K562 (cell line): ENCODE data around the gene RNF31. TPM values are rescaled to one million over a fixed set of nuclear protein-coding genes. Genes with fewer than 3 reads are reported as not detected.

Experiments used
- ATAC-seq: fragments of 200-7000 bp; cut with Tn5 transposase; 3 replicates; pipeline ENCODE4 v1.9.1; 2020; ENCODE audit warnings: moderate library complexity
- BruUV-seq: library from RNA; stranded (reverse); fragments of 400-500 nt; replicated peaks from 2 replicates; lab custom pipeline; 2021; lab: Mats Ljungman, UMichigan
- CTCF ChIA-PET: fragments of 300-600 bp; formaldehyde crosslinking; extraction: SDS; loops from one replicate; lab custom pipeline; 2021; ENCODE audit warnings: low intra/inter-chr PET ratio; lab: Yijun Ruan, JAX
- POLR2A ChIA-PET: fragments of 300-600, 350-650 bp; sonication (Branson Sonifier 250); formaldehyde crosslinking; extraction: SDS; loops from one replicate; lab custom pipeline; 2021; ENCODE audit warnings: antibody characterized with exemption, inconsistent platforms; lab: Yijun Ruan, JAX
- DNase-seq, 4 experiments: peaks; one replicate each; pipeline versions ENCODE4 v3.0.0 to v3.0.0-alpha.2; 2011 to 2018; ENCODE audit warnings: low spot score in 3 of 4, mixed read lengths in 3 of 4; ENCODE audit errors: extremely low read depth in 1 of 4
- FAIRE-seq: peaks from 2 replicates; lab custom pipeline; 2011; peaks lifted over from hg19 to GRCh38; lab: Jason Lieb, UNC
- H2AFZ ChIP-seq: 2 replicates; pipeline ENCODE4 v1.6.0; 2011; ENCODE audit warnings: low read depth, low read length, control low read depth, inconsistent platforms
- H3K27ac ChIP-seq: fragments of 200-600 bp; 3 replicates; pipeline ENCODE4 v1.8.0; 2011; ENCODE audit warnings: low read depth, mild to moderate bottlenecking, control low read depth, inconsistent platforms, low read length, moderate library complexity, mixed read lengths; ENCODE audit errors: extremely low read depth
- H3K27me3 ChIP-seq, 2 experiments: fragments of 300-600 bp in 1 of 2; 2 replicates in 1 of 2; 3 replicates in 1 of 2; pipeline versions ENCODE4 v1.6.0 to v1.8.0; 2011; ENCODE audit warnings: inconsistent platforms in 2 of 2, low read length in 2 of 2, mild to moderate bottlenecking in 1 of 2, mixed read lengths in 1 of 2, moderate library complexity in 1 of 2; ENCODE audit not compliant: control insufficient read depth in 2 of 2, insufficient read depth in 2 of 2
- H3K36me3 ChIP-seq: fragments of 300-600 bp; 3 replicates; pipeline ENCODE4 v1.8.0; 2011; ENCODE audit warnings: mild to moderate bottlenecking, low read length, inconsistent platforms; ENCODE audit not compliant: control insufficient read depth, insufficient read depth
- H3K4me1 ChIP-seq, 2 experiments: fragments of 200-600 bp in 1 of 2; replicated peaks in 1 of 2; 2 replicates in 1 of 2; 3 replicates in 1 of 2; pipeline versions ENCODE4 v1.5.1 to v1.8.0; 2011; ENCODE audit warnings: inconsistent platforms in 2 of 2, low read length in 2 of 2, mild to moderate bottlenecking in 1 of 2, mixed read lengths in 1 of 2, moderate library complexity in 1 of 2; ENCODE audit not compliant: control insufficient read depth in 2 of 2, insufficient read depth in 2 of 2
- H3K4me2 ChIP-seq: 2 replicates; pipeline ENCODE4 v1.6.1; 2011; ENCODE audit warnings: low read length, control low read depth, inconsistent platforms, mixed read lengths; ENCODE audit not compliant: insufficient read depth
- H3K4me3 ChIP-seq: fragments of 200-600 bp; sonication (generic), shearing (Covaris generic); 2 replicates; pipeline ENCODE4 v1.5.1; 2016; ENCODE audit warnings: control low read depth, inconsistent platforms
- H3K79me2 ChIP-seq: fragments of 200-600 bp; 3 replicates; pipeline ENCODE4 v1.8.0; 2011; ENCODE audit warnings: low read length, inconsistent platforms; ENCODE audit not compliant: control insufficient read depth, insufficient read depth
- H3K9ac ChIP-seq, 2 experiments: 2 replicates each; pipeline versions ENCODE4 v1.6.0 to v1.6.1; 2011; ENCODE audit warnings: low read depth in 2 of 2, low read length in 2 of 2, control low read depth in 1 of 2, inconsistent platforms in 1 of 2, mild to moderate bottlenecking in 1 of 2, mixed read lengths in 1 of 2; ENCODE audit not compliant: insufficient read depth in 1 of 2
- H3K9me1 ChIP-seq: one replicate; pipeline ENCODE4 v1.6.0; 2011; ENCODE audit warnings: inconsistent platforms, mild to moderate bottlenecking, low read length, moderate library complexity; ENCODE audit not compliant: control insufficient read depth, insufficient read depth
- H3K9me3 ChIP-seq: replicated peaks from 2 replicates; pipeline ENCODE4 v1.5.1; 2011; ENCODE audit warnings: low read depth, low read length, inconsistent platforms; ENCODE audit not compliant: control insufficient read depth, insufficient read depth
- H4K20me1 ChIP-seq: replicated peaks from 2 replicates; pipeline ENCODE4 v1.6.1; 2011; ENCODE audit warnings: low read length, inconsistent platforms, mixed read lengths; ENCODE audit not compliant: control insufficient read depth, insufficient read depth
- CEBPG ChIP-seq, 3 experiments: fragments of 200-800 bp in 1 of 3; sonication (Bioruptor generic) in 1 of 3; sonication (generic) in 1 of 3; formaldehyde crosslinking in 1 of 3; IDR thresholded peaks in 2 of 3; conservative IDR thresholded peaks in 1 of 3; 2 replicates each; pipeline versions ENCODE4 v1.6.1 to v1.8.0; 2016 to 2022; ENCODE audit warnings: missing compliant biosample characterization in 2 of 3, missing genetic modification characterization in 2 of 3, mild to moderate bottlenecking in 1 of 3, missing genetic modification reagents in 1 of 3
- ELF1 ChIP-seq: fragments of 200-800 bp; sonication (Bioruptor generic); IDR thresholded peaks from 2 replicates; pipeline ENCODE4 v1.6.1; 2016; ENCODE audit warnings: missing genetic modification characterization, missing compliant biosample characterization
- HCFC1 ChIP-seq: IDR thresholded peaks from 2 replicates; pipeline ENCODE4 v1.6.1; 2012; ENCODE audit warnings: low read depth, low read length, improper control_type of control experiment
- HEY1 ChIP-seq: fragments of 250-450 bp; sonication (Bioruptor Pico); IDR thresholded peaks from 2 replicates; pipeline ENCODE4 v1.5.0; 2020; ENCODE audit warnings: mild to moderate bottlenecking, moderate library complexity, borderline replicate concordance
- HMG20B ChIP-seq: fragments of 250-450 bp; sonication (Bioruptor Pico); IDR thresholded peaks from 2 replicates; pipeline ENCODE4 v1.5.0; 2021; ENCODE audit warnings: mild to moderate bottlenecking
- HMGN3 ChIP-seq: IDR thresholded peaks from 2 replicates; pipeline ENCODE4 v1.6.1; 2011; ENCODE audit warnings: borderline replicate concordance, low read depth, mild to moderate bottlenecking, mixed read lengths, low read length; ENCODE audit not compliant: insufficient read length; ENCODE audit errors: extremely low read depth
- MEF2D ChIP-seq: conservative IDR thresholded peaks from 2 replicates; pipeline ENCODE4 v1.6.1; 2016; ENCODE audit warnings: low read depth, missing genetic modification characterization, missing compliant biosample characterization
- PPARD ChIP-seq: fragments of 250-450 bp; sonication (Bioruptor Pico); IDR thresholded peaks from 2 replicates; pipeline ENCODE4 v1.8.0; 2022; ENCODE audit warnings: inconsistent platforms, mild to moderate bottlenecking, moderate library complexity
- SOX6 ChIP-seq: fragments of 450-650 bp; IDR thresholded peaks from 2 replicates; pipeline ENCODE4 v1.6.1; 2014; ENCODE audit warnings: mild to moderate bottlenecking
- ZNF764 ChIP-seq: fragments of 250-450 bp; sonication (Bioruptor Pico); IDR thresholded peaks from 2 replicates; pipeline ENCODE4 v1.4.0; 2020; ENCODE audit warnings: low read depth, mild to moderate bottlenecking, moderate library complexity
- WGBS: fragments of 100-300 bp; shearing (Covaris generic); methylation state at CpG from one replicate; pipeline ENCODE4 v1.1.6; 2016; ENCODE audit warnings: low coverage, mixed read lengths; ENCODE audit not compliant: insufficient coverage; ENCODE audit errors: missing lambda C conversion rate; 5-methylcytosine and 5-hydroxymethylcytosine counted together
- in situ Hi-C: fragments of 300-500 bp; cut with MboI; formaldehyde crosslinking; loops from 4 replicates; pipeline ENCODE4 v1.15.0; 2018; ENCODE audit warnings: inconsistent platforms, mixed read lengths
- intact Hi-C: fragments of 100-400 bp; cut with micrococcal nuclease; formaldehyde crosslinking; loops from 2 replicates; pipeline ENCODE4 v1.14.2; 2022
- polyA plus RNA-seq, 8 experiments: library from polyadenylated mRNA; depleted of rRNA in 4 of 8; stranded (reverse) in 5 of 8; unstranded in 3 of 8; fragments of >200 nt; fragmentation: Nextera tagmentation in 2 of 8; fragmentation: Illumina TruSeq in 1 of 8; extraction: Ambion mirVana in 2 of 8; extraction: Trizol in 1 of 8; gene quantifications; 2 replicates each; pipeline versions ENCODE4 v1.2.1 to v1.2.3, GENCODE V29; 2011 to 2014; ENCODE audit warnings: inconsistent platforms in 1 of 8, missing spikeins in 1 of 8
- total RNA-seq, 7 experiments: library from RNA; depleted of rRNA in 6 of 7; stranded (reverse); fragments of >200 nt in 6 of 7; fragmentation: Illumina TruSeq in 2 of 7; extraction: Trizol in 2 of 7; gene quantifications; 2 replicates each; pipeline versions ENCODE4 v1.2.1 to v1.2.3, GENCODE V29; 2011 to 2021; ENCODE audit warnings: low replicate concordance in 1 of 7
- TF ChIP-seq, protein P1 (sequence below), 2 experiments: fragments of 250-450 bp in 1 of 2; fragments of 450-650 bp in 1 of 2; sonication (Bioruptor Pico) in 1 of 2; IDR thresholded peaks; 2 replicates each; pipeline versions ENCODE4 v1.6.1 to v1.8.0; 2016 to 2021; ENCODE audit warnings: mild to moderate bottlenecking in 2 of 2, moderate library complexity in 2 of 2, missing compliant biosample characterization in 1 of 2, missing genetic modification characterization in 1 of 2
- TF ChIP-seq, protein P2 (sequence below): fragments of 250-450 bp; sonication (Bioruptor Pico); IDR thresholded peaks from 2 replicates; pipeline ENCODE4 v1.9.0; 2021; ENCODE audit warnings: mild to moderate bottlenecking
- TF ChIP-seq, protein P3 (sequence below): sonication (generic); formaldehyde crosslinking; IDR thresholded peaks from 2 replicates; pipeline ENCODE4 v1.8.0; 2022; ENCODE audit warnings: mild to moderate bottlenecking, missing genetic modification reagents
- TF ChIP-seq, protein P4 (sequence below), 2 experiments: IDR thresholded peaks; 2 replicates each; pipeline ENCODE4 v1.6.1; 2012; ENCODE audit warnings: improper control_type of control experiment in 2 of 2, low read depth in 2 of 2, low read length in 2 of 2, borderline replicate concordance in 1 of 2

RNF31 gene
- total and polyA plus RNA-seq, 9 of the 15 experiments (the other 6 are each of a cell fraction or from before 2014, with no cell fraction given) = 3.1 to 47.6 (median 19.1) TPM

DNA sequence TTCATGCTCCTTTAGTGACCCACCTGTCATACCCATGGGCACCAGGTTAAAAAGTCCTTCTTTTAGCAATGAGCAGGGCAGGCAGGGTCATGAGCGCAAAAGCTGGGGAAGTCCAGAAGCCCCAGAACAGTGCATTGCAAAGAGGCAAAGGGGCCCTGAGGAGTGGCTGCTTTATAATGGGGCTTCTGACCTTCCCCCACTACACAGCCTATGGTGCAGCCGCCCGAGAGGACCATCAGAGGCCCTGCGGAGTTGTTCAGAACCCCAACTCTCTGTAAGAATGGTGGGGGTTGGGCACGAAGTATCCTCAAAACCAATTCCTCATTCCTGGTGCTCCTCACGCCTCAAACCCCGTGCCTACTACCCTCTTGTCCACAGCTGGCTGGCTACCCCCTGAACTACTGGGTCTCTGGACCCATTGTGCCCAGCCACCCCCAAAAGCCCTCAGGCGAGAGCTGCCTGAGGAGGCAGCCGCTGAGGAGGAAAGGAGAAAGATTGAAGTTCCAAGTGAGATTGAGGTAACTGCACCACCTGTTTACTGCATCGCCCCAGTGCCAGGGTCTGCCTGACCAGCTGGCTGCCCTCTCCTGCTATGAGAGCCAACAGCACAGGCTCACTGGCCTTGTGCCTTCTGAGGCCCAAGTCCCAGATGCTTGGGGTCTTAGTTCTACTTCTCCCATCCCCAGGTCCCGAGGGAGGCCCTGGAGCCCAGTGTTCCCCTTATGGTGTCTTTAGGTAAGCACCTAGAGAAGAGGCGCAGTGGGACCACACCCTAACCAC is 31.3 kb downstream of the RNF31 start:
- POLR2A ChIA-PET = interaction anchor here (0.6 to 1.2 kb wide), 3 partner anchors 10 to 63 kb away, joined by 3 to 6 read pairs (median 4); partner anchors contain the start of genes IPO4 and IRF9
- H3K79me2 ChIP-seq = no peaks in the 10 kb centered on the region
- no peak overlapping the region for H3K27ac ChIP-seq
- no peak for FAIRE-seq
- no peak for DNase-seq
- no peaks in the 10 kb centered on the region for H3K9me3 ChIP-seq
- intact Hi-C loops = no loop called here
- no peaks in the 10 kb centered on the region for H4K20me1 ChIP-seq
- no peaks in the 10 kb centered on the region; a peak in 2 of 5 replicates for H3K4me1 ChIP-seq
- no TSS peak for BruUV-seq
- CTCF ChIA-PET = no interaction called here
- peaks cover 51% of the 10 kb centered on the region; the same call in 2 of the 3 replicates for H3K36me3 ChIP-seq
- no peaks in the 10 kb centered on the region for H3K27me3 ChIP-seq
- WGBS = 92% methylated on average over 10 of the region's 12 CpGs
- no peak overlapping the region for H2AFZ ChIP-seq
- H3K4me2 ChIP-seq = no peak overlapping the region
- no peak overlapping the region for H3K9ac ChIP-seq
- in situ Hi-C loops = no loop called here
- ATAC-seq = no peak
- H3K4me3 ChIP-seq = no peak overlapping the region
- H3K9me1 ChIP-seq = no peaks in the 10 kb centered on the region
- TF ChIP-seq, protein P1, sequence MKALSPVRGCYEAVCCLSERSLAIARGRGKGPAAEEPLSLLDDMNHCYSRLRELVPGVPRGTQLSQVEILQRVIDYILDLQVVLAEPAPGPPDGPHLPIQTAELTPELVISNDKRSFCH (CRISPR knock-in tag; IDR thresholded peaks at IDR 0.05) = no peak
- TF ChIP-seq, protein P1 (tag; IDR thresholded peaks at IDR 0.05) = no peak
- TF ChIP-seq HEY1 (CRISPR knock-in tag) = no peak
- TF ChIP-seq ELF1 = no peak
- TF ChIP-seq, protein P2, sequence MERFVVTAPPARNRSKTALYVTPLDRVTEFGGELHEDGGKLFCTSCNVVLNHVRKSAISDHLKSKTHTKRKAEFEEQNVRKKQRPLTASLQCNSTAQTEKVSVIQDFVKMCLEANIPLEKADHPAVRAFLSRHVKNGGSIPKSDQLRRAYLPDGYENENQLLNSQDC (CRISPR knock-in tag) = no peak
- no peak for TF ChIP-seq PPARD (CRISPR knock-in tag)
- TF ChIP-seq CEBPG (CRISPR knock-in tag; IDR thresholded peaks at IDR 0.05) = no peak
- no peak for TF ChIP-seq CEBPG (tag; conservative IDR thresholded peaks at IDR 0.05 in 1 of 2, IDR thresholded peaks at IDR 0.05 in 1 of 2)
- no peak for TF ChIP-seq MEF2D (tag)
- TF ChIP-seq, protein P3, sequence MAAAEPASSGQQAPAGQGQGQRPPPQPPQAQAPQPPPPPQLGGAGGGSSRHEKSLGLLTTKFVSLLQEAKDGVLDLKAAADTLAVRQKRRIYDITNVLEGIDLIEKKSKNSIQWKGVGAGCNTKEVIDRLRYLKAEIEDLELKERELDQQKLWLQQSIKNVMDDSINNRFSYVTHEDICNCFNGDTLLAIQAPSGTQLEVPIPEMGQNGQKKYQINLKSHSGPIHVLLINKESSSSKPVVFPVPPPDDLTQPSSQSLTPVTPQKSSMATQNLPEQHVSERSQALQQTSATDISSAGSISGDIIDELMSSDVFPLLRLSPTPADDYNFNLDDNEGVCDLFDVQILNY (CRISPR knock-in tag) = no peak
- TF ChIP-seq ZNF764 = no peak
- no peak for TF ChIP-seq HCFC1
- no peak for TF ChIP-seq HMGN3
- TF ChIP-seq HMG20B (CRISPR knock-in tag) = no peak
- no peak for TF ChIP-seq SOX6
- TF ChIP-seq, protein P4, sequence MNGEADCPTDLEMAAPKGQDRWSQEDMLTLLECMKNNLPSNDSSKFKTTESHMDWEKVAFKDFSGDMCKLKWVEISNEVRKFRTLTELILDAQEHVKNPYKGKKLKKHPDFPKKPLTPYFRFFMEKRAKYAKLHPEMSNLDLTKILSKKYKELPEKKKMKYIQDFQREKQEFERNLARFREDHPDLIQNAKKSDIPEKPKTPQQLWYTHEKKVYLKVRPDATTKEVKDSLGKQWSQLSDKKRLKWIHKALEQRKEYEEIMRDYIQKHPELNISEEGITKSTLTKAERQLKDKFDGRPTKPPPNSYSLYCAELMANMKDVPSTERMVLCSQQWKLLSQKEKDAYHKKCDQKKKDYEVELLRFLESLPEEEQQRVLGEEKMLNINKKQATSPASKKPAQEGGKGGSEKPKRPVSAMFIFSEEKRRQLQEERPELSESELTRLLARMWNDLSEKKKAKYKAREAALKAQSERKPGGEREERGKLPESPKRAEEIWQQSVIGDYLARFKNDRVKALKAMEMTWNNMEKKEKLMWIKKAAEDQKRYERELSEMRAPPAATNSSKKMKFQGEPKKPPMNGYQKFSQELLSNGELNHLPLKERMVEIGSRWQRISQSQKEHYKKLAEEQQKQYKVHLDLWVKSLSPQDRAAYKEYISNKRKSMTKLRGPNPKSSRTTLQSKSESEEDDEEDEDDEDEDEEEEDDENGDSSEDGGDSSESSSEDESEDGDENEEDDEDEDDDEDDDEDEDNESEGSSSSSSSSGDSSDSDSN (IDR thresholded peaks at IDR 0.05; ENCODE audit: borderline replicate concordance in 1 of 2, low read depth in 2 of 2, low read length in 2 of 2) = no peak
